ENCODE data around the gene LRRTM2.
"Not testable (repeated sequence)": the region's sequence is repeated elsewhere in the genome, so short reads cannot be mapped to it uniquely, and the experiment has no call there.

The LRRTM2 gene, protein sequence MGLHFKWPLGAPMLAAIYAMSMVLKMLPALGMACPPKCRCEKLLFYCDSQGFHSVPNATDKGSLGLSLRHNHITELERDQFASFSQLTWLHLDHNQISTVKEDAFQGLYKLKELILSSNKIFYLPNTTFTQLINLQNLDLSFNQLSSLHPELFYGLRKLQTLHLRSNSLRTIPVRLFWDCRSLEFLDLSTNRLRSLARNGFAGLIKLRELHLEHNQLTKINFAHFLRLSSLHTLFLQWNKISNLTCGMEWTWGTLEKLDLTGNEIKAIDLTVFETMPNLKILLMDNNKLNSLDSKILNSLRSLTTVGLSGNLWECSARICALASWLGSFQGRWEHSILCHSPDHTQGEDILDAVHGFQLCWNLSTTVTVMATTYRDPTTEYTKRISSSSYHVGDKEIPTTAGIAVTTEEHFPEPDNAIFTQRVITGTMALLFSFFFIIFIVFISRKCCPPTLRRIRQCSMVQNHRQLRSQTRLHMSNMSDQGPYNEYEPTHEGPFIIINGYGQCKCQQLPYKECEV

DNA sequence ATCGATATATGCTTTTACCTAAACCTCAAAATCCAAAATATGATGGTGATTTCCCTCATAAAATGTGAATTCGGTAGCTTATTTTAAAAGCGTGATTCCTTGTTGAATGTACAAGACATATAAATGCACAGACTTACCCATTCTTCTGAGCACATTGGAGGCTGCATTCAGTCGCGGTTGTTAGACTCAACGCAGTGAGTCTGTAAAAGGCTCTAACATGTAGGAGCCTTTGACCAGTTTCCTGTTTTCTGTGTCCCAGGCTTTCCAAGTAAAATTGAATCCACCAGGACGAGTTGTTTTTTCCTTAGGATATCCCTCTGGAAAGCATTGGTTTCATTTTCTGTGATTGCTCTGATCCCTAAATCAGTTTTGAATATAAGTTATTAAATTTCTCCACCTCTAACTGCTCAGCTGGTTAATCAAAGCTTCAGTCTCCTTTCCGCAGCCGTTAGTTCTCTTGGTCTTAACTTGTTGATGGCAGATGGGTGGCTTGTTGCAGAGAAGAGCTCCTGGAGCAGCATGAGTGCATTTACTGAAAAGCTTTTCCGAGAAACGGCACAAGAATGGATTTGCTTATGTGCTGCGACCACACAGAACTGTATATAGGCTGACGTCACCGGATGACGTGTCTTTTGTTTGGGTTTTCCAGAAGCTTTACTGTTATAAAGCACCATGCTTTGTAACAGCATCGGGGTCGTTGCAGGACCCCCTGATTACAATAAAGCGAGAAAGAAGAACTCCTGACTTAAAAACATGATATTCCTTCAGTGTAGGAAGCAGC is at the start of gene LRRTM2:
TSS of gene LRRTM2 (minus strand) at position 565 of the 781 bp plus-strand sequence. CDS start at position 141, 424 bp downstream.
- no peak for DNase-seq

DNA sequence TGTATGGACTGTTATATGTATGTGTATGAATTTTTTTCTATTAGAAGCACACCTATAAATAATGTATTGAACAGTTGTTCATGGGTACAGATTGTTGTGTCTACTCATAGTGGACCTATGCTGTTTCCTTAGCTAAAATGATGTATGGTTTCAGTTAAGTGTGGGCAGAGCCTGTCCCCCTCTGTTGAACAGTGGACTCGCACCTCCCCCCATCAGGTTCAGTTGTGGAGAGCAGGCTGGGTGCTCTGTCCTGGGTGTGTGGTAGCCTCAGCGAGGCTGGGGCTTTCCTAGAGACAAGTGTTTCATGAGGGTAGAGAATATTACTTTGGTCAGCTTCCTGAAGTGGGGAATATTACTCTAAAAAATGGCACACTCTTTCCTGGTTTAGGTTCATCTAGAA is 47.4 kb upstream of the LRRTM2 start:
- no peak for DNase-seq

DNA sequence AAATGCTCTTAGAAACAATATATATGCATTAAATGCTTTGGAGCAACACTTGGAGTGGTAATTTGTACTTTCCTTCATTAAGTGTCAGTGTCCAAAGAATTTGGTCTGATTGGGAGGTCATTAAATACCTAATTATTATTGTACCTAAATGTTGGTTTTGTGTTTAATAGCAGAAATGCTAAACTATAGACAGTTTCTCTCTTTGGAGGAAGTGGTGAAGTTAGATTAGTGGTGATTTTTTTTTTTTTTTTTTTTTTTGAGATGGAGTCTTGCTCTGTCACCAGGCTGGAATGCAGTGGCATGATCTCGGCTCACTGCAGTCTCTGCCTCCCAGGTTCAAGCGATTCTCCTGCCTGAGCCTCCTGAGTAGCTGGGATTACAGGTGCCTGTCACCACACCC is 46.2 kb upstream of the LRRTM2 start:
- DNase-seq, result not testable (repeated sequence)

DNA sequence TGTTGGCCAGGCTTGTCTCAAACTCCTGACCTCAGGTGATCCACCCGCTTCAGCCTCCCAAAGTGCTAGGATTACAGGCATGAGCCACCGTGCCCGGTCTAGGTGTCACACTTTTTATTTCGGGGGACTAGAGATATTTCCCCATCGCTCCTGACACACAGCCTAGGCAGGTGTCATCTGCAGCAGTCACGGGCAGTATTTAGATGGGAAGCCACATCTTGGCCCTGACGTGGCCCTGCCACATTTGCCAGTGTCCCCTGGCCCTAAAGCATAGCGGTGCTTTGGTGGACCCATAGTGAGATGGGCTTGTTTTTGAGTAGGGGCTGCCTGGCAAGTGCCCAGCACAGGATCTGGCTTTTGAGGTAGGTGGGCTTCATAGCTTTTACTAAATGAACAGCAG is 45.0 kb upstream of the LRRTM2 start:
- no peak for DNase-seq

DNA sequence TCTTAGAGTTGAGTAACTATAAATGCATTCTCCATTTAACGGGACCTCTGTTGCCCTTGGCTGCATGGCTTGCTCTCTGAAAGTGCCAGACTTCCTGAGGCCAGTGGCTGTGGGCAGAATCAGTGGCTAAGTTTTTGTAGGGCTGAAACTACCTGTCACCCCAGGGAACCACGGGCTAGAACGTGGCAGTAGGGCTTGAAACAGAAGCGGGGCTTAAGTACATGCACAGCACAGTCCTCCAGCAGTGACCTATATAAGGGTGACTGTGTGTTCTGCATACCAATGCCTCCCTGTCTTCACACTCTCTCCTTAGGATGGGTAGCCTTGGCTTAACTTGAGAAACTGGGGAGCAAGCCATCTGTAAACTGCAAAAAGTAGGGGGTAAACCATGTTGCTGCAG is 43.6 kb upstream of the LRRTM2 start:
- no peak for DNase-seq

DNA sequence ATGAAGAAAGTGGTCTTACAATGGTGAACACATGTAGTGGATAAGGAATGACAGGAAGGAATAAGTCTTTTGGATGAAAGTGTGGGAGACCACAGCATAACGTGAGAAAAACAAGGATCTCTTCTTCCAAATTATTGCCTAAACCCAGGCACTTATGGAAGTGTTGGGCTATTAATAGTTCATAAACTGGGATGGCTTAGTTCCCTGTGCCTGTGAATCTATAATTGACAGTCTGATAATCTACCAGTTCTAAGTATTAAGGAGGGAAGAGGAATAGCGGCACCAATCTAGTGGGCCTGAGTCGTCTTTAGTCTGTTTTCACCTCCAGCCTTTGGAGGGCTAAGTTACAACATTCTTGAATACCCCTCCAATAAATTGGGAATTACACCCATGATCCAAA is 39.2 kb upstream of the LRRTM2 start:
- DNase-seq, result no peak

DNA sequence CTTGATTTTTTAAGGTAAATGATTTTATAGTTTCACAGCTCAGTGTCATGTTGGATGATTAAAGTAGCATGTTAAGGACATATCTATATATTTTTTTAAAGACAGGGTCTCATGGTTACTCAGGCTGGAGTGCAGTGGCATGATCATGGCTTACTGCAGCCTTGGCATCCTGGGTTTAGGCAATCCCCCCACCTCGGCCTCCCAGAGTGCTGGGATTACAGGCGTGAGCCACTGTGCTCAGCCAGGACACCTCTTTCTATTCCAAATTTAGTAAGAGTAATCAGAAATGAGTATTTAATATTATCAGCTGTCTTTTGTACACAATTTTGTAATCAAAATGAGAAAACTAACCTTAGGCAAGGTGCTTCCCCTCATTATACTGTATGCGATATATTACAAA is 38.6 kb upstream of the LRRTM2 start:
- DNase-seq, result no peak

DNA sequence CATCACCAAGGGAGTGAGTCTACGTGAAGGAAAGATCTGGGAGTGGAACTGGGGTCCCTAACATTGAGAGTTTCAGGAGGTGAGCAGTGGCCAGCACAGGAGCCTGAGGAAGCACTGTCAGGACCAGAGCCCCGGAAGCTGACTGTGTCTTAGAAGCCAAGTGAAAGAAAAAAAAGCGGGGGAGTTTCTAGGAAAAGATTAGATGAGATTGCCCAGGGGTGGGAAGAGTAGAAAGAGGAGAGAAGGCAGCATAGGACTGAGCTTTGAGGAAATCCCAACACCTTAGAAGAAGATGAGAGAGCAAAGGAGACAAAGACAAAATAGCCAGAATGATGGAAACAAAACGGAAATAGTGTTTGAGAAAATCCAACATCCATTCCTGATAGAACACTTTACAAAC is 37.0 kb upstream of the LRRTM2 start:
- DNase-seq, result no peak

DNA sequence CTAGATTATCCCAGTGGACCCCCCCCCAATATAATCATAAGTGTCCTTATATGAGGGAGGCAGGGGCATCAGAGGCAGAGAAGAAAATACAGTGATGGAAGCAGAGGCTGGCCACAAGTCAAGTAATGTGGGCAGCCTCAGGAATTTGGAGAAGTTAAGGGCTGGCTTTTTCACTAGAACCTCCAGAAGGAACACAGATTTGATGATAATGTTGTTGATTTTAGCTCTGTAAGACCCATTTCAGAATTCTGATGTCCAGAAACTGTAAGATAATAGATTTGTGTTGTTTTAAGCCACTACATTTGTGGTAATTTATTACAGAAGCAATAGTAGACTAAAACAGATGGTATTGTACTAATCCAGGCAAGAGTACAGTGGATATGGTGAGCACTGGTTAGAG is 36.3 kb upstream of the LRRTM2 start:
- no peak for DNase-seq

DNA sequence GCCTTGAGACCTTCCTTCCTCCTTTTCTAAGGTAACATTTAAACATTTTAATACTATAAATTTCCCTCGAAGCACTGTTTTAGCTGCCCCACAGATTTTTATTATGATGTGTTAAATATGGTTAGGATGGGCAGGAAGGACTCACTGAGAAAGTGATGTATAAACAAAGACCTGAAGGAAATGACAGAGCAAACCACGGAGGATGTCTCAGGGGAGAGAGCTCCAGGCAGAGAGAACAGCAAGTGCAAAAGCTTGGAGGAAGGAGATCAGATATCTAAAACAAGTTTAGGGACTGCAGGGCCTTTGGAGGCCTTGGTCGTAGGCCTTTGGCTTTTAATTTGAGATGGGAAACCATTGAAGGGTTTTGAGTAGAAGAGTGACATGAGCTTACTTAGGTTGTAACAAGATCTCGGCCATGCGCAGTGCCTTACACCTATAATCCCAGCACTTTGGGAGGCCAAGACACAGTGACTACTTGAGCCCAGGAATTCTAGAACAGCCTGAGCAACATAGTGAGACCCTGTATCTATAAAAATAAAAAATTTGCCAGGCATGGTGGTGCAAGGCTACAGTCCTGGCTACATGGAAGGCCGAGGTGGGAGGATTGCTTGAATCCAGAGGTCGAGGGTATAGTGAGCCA is 35.5 kb upstream of the LRRTM2 start:
- DNase-seq, result no peak

DNA sequence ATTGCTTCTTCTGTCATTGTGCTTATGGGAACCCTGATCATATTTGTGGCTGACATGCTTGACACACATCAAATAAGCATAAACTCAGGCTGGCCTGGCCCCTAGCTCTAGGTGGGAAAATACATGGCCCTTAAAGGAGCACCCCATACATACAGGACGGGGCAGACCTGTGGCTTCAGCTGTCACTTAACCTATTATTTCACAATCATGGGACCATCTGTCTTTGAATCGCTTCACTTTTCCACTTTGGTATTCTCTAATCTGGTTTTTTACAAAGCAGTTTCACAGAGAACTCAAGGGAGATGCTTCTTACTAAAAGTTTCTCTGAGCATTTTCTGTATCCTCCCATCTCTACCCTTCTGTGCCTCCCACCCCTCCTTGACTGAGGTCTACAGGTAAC is 34.6 kb upstream of the LRRTM2 start:
- DNase-seq, result no peak

DNA sequence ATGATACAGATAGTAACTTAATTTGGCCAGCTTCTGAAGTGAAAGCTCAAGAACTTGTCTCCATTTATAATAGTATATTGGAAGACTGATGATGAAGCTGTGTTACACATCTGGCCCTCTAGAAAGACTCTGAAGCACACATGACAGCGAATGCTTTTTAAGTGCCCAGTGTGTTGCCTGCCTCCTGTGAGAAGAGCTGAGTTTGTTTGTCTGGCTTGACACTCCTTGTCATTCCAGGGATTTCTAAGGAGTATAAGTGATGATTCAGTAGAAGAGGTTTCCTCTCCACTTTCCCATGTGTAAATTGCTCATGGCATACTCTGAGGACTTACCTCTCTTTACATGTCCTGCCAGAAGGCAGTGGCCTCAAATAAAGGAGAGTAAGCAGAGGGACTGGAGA is 30.4 kb upstream of the LRRTM2 start:
- no peak for DNase-seq

DNA sequence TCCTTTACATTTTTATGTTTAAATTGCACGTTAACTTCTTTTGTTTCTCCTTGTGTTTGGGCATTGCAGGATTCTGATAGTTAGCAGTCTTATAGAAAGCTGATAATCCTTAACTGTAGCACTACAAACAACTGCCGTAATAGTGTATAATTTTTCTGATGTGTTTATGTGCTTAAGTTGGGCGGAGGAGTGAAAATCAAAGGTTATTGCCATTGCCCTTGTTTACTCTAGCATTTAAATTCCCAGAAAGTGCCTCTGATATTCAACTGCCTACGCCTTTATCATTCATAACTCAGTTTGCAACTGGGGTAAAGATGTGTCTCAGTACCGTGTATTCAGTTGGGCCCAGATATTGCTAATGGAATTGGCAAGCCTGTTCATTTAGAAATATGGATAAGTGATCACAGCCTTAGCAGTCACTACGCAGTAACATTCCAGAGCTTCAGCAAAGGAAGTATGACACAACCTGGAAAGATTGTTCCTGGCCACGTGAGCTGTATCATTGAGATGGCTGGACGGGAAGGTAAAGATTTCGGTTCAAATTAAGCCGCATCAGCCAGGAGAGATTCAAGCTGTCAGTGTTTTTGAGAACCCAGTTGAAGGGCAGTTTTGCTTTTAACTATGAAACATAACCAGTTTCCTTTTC is 28.1 kb upstream of the LRRTM2 start:
- no peak for DNase-seq

DNA sequence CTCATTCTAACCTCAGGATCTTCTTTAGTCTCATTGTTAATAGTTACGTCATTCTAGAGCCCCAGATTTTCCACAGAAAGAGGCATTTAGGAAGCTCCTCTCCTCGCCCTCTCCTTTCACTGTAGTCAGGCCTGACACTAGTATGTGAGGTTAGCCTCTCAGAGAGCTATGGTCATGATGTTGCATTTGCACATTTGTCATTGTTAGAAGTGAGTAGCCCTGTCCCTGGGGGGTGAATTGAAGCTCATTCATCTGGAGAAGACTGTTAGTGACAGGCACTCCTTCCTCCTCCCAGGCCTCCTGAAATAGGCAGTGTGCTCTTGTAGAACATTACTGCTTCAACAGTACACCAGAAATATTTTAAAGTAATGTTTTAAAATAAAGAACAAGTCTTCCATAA is 26.6 kb upstream of the LRRTM2 start:
- DNase-seq, result no peak

DNA sequence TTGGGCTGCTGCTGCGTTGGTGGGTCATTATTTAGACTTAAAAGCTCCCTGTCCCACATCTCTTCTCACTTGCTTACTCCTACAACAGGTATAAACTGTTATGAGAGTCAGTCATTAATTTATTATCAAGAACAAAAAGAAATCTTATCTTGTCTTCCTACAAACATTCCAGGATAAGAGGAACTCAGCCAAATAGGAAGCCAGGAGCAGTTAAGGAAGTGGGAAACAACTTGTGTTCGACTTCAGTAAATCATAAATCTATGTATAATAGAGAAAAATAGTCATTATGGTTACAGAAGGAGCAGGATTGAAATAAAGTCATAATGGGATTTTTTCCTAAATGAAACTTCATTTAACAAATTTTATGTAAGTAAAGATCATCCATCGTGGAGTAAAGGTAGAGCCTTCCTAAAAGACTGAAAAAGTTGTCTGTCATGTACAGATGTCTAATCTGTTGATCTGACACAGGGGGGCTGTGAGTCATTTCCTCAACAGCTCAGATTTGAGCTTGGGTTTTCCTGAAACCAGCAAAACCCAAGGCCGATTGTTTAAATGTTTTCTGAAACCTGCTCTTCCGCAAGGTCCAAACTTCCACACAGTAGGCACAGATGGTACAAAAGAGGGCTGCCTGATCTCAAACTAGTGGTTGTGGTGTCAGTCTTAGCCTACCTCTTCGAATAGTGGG is 25.3 kb upstream of the LRRTM2 start:
- no peak for DNase-seq

DNA sequence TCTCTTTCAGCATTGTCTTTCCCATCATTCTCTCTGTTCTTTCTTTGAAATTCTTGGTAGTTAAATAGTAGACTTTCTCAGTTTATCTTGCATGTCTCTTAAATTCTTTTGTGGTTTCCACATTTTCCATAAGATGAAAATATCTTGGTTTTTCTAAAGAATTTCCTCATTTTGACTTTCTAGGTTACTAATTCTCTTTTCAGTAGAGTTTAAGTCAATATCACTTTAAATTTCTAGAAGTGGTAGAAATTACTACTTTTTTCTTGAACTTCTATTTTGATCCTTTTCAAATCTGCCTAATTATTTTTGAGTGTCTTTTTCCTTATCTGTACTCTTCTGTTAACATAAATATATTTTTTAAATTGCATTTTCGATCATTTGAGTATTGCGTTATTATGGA is 23.6 kb upstream of the LRRTM2 start:
- DNase-seq, result no peak

DNA sequence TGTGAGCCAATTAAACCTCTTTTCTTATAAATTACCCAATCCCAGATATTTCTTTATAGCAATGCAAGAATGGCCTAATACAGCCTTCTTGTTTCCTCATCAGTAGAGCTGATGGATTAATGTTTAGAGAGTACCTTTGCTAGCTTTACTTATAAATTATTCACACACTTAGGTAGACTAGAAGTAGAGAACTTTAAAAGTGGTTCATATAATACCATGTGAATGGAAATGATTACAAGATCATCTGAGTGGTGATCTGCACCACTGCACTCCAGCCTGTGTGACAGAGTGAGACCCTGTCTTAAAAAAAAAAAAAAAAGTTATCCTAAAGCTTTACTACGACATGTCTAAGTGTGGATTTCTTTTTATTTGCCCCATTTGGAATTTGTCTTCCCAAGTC is 23.2 kb upstream of the LRRTM2 start:
- DNase-seq, result no peak

DNA sequence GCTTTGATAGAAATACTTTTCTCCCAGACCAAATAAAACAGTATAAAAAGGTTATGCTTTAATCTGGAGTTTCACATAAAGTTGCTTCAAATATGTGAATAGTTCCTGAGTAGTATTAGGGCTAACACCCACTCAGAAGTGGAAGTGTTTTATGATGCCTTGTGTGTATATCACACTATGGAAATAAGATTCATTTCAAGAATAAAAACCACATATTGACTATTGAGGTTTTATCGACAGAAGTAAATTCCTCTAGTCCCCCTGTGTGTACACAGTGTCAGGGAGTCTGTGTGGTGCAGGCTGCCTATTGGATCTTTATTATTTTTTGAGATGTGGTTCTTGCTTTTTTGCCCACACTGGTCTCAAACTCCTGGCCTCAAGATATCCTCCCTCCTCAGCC is 20.8 kb upstream of the LRRTM2 start:
- DNase-seq, result no peak

DNA sequence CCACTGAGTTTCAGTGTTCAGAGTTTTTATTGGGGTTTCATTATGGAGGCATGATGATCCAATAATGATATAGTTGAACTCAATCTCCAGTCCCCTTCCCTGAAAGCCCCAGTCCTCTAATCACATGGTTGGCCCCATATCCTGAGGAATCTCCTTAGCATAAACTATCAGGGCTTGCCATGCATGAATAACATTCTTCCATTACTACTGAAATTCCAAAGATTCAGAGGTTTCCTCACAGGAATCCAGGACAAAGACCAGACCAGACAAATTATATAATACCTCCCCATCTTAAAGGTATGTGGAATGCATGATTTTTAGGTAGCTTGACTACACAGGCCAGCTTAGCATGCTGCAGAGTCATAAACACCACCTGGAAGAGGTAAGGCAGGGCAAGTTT is 15.5 kb upstream of the LRRTM2 start:
- DNase-seq, result no peak

DNA sequence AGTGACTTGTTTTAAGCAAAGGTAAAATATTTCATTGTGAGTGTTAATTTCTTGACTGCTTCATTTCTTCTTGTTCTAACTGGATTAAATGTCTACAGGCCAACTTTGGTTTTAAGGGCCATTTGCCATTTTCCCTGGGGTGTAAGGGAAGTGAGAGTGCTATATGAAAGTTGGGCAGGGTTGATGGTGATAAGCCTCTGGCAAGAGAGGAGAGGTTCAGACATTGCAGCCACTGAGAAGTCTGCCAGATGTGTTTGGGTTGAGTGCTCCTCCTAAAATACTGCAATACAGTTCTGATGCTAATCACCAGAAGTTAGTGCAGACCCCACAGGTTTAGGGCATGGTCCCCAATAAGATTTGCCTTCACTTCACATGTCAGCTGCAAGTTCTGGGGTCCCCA is 14.9 kb upstream of the LRRTM2 start:
- DNase-seq, result no peak

DNA sequence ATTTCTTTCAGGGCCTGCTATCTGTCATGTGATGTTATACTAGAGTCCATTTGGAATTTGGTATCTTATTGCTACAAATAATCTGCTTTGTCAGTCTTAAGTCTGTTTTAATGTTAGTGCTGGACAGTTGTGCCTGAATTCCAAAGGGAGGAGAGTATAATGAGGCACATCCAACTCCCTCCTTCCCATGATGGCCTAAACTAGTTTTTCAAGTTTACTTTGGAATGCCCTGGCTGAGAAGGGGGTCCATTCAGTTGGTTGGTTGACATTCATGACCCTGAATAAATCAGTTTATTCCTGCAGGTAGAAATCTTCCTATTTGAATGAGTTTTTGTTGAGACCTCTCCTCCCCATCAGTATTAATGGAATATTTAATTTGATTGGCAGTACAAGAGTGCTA is 9.4 kb upstream of the LRRTM2 start:
- DNase-seq, result no peak

DNA sequence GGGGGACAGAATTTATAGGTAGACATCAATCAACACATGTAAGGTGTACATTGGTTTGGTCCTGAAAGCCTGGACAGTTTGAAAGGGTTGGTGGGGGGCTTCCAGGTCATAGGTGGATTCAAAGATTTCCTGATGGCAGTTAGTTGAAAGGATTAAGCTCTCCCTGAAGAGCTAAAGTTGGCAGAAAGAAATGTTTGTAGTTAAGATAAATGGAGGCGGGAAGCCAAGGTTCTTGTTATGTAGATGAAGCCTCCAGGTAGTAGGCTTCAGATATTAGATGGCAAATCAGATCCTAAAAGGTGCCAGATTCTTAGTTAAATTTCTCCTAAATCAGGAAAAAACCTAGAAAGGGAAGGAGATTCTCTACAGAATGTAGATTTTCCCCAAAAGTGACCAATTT is 9.0 kb upstream of the LRRTM2 start:
- DNase-seq, result no peak

DNA sequence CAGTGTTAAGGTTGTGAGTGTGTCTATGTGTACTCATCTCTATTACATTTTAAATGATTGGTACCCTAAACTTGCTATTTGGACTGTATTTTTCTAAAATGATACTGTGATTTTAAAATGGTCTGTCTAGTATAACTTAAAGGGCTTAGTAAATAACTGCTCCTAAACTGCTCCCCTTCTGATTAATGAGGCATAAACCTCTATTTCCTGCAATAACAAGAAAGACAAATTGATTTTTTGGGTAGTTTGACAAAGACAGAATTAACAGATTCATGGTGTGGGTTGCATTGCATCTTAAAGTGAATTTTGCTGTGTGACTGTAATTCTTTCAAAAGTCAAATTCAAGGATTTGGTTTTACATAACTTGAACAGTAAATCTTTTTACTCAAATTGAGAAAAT is 8.1 kb upstream of the LRRTM2 start:
- DNase-seq, result no peak

Measured in CD4-positive, alpha-beta T cell treated with Interleukin-21 for 1 hour (primary cell).